KMS-11 (cell line): Measurements from ENCODE around the gene KRT6A.

Experiments
- H2AFZ ChIP-seq: fragments of 200-600 bp; sonication (generic); 2 replicates; pipeline ENCODE4 v1.6.1; 2016; ENCODE audit warnings: antibody characterized with exemption, mixed run types, low read depth
- H3K27ac ChIP-seq: fragments of 200-600 bp; sonication (generic); 2 replicates; pipeline ENCODE4 v1.6.1; 2016; ENCODE audit warnings: mild to moderate bottlenecking, mixed run types
- H3K27me3 ChIP-seq: fragments of 200-600 bp; sonication (generic); 2 replicates; pipeline ENCODE4 v1.6.1; 2017; ENCODE audit warnings: mild to moderate bottlenecking, low read depth, mixed run types, moderate library complexity; ENCODE audit not compliant: insufficient read depth
- H3K36me3 ChIP-seq: fragments of 200-600 bp; sonication (generic); 2 replicates; pipeline ENCODE4 v1.6.1; 2017; ENCODE audit warnings: mild to moderate bottlenecking, mixed run types; ENCODE audit not compliant: insufficient read depth
- H3K4me1 ChIP-seq: fragments of 200-600 bp; sonication (generic); 2 replicates; pipeline ENCODE4 v1.6.1; 2016; ENCODE audit warnings: mild to moderate bottlenecking, low read depth, mixed run types; ENCODE audit not compliant: poor library complexity, severe bottlenecking
- H3K4me2 ChIP-seq: fragments of 200-600 bp; sonication (generic); 2 replicates; pipeline ENCODE4 v1.7.0; 2016; ENCODE audit warnings: mild to moderate bottlenecking, mixed run types
- H3K4me3 ChIP-seq: fragments of 200-600 bp; sonication (generic); IDR thresholded peaks from 2 replicates; pipeline ENCODE4 v1.6.1; 2017; ENCODE audit warnings: low read depth, low read length, mixed read lengths; ENCODE audit not compliant: insufficient read depth
- H3K79me2 ChIP-seq: fragments of 200-600 bp; sonication (generic); 2 replicates; pipeline ENCODE4 v1.6.1; 2016; ENCODE audit warnings: low read depth, mixed run types; ENCODE audit not compliant: insufficient read depth
- H3K9ac ChIP-seq: fragments of 200-600 bp; sonication (generic); 2 replicates; pipeline ENCODE4 v1.6.1; 2016; ENCODE audit warnings: mild to moderate bottlenecking, mixed run types
- H4K20me1 ChIP-seq: fragments of 200-600 bp; sonication (generic); 2 replicates; pipeline ENCODE4 v1.6.1; 2016; ENCODE audit warnings: mild to moderate bottlenecking, mixed run types; ENCODE audit not compliant: insufficient read depth
- TF ChIP-seq, protein P1 (sequence below): fragments of 200-600 bp; sonication (generic); conservative IDR thresholded peaks from 2 replicates; pipeline ENCODE4 v1.6.1; 2017; ENCODE audit warnings: low read depth, mild to moderate bottlenecking, antibody characterized with exemption, low read length, moderate library complexity, mixed read lengths

The KRT6A gene

DNA sequence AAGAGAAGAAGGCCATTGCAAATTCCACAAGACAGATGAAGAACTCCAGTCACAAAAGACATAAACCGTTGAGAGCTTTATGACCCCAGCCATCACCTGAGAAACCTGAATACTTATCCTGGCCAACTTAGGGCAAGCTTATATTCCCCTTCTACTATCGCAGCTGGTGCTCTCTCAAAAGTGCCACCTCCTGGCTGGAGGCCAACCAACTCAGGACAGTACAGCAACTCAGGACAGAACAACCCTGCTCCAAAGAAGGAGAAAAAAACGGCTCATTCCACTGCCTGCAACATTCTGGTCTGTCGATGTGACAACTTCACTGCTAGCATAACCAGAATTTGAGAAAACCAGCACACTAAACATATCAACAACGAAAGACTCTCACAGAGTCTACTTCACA lies 31.4 kb downstream of the KRT6A start:
- Histone ChIP-seq H3K79me2 (no peaks in the 10 kb centered on the region), H3K4me1 (no peaks in the 10 kb centered on the region), H3K9ac (no peak overlapping the region), H3K36me3 (no peaks in the 10 kb centered on the region), H3K27me3 (no peaks in the 10 kb centered on the region), H3K4me3 (no peak overlapping the region), H4K20me1 (no peaks in the 10 kb centered on the region), H3K27ac (no peak overlapping the region), H2AFZ (no peak overlapping the region), H3K4me2 (no peak overlapping the region)
- TF ChIP-seq, protein P1, sequence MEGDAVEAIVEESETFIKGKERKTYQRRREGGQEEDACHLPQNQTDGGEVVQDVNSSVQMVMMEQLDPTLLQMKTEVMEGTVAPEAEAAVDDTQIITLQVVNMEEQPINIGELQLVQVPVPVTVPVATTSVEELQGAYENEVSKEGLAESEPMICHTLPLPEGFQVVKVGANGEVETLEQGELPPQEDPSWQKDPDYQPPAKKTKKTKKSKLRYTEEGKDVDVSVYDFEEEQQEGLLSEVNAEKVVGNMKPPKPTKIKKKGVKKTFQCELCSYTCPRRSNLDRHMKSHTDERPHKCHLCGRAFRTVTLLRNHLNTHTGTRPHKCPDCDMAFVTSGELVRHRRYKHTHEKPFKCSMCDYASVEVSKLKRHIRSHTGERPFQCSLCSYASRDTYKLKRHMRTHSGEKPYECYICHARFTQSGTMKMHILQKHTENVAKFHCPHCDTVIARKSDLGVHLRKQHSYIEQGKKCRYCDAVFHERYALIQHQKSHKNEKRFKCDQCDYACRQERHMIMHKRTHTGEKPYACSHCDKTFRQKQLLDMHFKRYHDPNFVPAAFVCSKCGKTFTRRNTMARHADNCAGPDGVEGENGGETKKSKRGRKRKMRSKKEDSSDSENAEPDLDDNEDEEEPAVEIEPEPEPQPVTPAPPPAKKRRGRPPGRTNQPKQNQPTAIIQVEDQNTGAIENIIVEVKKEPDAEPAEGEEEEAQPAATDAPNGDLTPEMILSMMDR = no peak

DNA sequence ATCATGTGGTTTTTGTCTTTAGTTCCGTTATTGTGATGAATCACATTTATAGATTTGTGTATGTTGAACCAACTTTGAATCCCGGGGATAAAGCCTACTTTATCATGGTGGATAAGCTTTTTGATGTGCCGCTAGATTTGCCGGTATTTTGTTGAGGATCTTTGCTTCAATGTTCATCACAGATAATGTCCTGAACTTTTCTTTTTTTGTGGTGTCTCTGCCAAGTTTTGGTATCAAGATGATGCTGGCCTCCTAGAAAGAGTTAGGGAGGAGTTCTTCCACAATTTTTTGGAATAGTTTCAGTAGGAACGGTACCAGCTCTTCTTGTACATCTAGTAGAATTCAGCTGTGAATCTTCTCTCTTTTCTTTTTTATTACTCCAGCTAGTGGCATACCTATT lies 34.2 kb downstream of the KRT6A start:
- Histone ChIP-seq H3K9ac (no peak overlapping the region), H2AFZ (no peak overlapping the region)

DNA sequence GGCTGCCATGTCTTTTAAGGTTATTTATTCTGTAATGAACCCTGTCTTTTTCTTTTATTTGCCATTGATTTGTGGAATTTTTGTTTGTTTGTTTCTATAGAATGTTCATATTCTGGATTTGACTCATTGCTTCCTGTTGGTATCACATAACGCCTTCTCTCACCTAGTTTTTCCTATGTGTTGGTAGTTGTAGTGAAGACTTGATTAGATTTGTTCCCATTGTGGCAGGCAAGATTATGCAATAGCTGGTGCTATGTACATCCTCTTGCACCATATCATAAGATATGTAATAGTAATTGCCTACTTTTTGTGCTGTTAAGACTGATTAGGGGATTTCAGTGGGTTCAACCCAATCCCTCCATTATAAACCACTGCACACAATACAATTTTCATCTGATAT lies 37.2 kb downstream of the KRT6A start:
- TF ChIP-seq, protein P1 = no peak

More for the DNA sequence above, 34.2 kb downstream of the KRT6A start:
- Histone ChIP-seq H3K4me1 (no peaks in the 10 kb centered on the region), H4K20me1 (no peaks in the 10 kb centered on the region), H3K4me2 (no peak overlapping the region), H3K27me3 (no peaks in the 10 kb centered on the region), H3K36me3 (no peaks in the 10 kb centered on the region), H3K27ac (no peak overlapping the region), H3K79me2 (no peaks in the 10 kb centered on the region), H3K4me3 (no peak overlapping the region)
- TF ChIP-seq, protein P1 = no peak

DNA sequence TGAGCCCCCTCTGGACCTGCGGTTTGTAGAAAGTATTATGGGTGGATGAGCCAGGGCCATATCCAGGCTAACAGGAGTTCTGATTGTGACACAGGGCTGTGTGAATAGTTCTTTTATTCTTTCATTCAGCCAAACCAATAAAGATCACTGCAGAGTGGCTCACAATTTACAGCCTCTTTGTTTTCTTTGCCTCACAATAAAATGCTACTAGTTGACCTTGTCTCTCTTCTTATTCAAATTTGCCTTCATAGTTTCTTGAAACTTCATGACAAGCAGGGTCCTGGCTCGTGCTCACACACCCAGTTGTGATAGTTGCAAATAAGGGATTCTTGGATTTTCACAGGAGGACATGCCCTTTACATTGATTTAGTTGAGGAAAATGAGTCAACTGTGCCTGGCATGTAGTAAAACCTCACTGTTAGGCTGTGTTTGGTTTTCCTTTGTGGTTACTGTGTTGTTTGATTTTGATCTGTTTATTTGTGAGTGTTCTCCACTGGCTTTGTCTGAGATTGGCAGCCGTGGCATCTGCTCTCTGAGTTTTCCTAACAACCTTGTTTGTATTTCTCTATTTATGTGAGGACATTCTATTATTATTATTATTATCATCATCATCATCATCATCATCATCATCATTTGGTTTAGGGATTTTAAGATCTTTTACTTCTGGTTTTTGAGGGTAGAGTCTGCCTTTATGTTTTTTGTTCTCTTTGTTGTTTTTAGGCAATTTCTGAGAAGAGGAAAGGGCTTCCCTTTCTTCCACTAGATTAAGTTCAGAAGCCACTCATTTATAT lies 38.5 kb downstream of the KRT6A start:
- Histone ChIP-seq H4K20me1 (no peaks in the 10 kb centered on the region), H3K4me2 (no peak overlapping the region), H2AFZ (no peak overlapping the region), H3K27ac (no peak overlapping the region), H3K9ac (no peak overlapping the region), H3K27me3 (peaks cover 4% of the 10 kb centered on the region; the same call in 1 of the 2 replicates), H3K4me3 (no peak overlapping the region), H3K79me2 (no peaks in the 10 kb centered on the region), H3K36me3 (no peaks in the 10 kb centered on the region), H3K4me1 (no peaks in the 10 kb centered on the region)
- TF ChIP-seq, protein P1 = no peak

More for the DNA sequence above, 37.2 kb downstream of the KRT6A start:
- Histone ChIP-seq H3K4me1 (no peaks in the 10 kb centered on the region), H3K4me2 (no peak overlapping the region), H3K4me3 (no peak overlapping the region), H3K27ac (no peak overlapping the region), H2AFZ (no peak overlapping the region), H3K79me2 (no peaks in the 10 kb centered on the region), H4K20me1 (no peaks in the 10 kb centered on the region), H3K9ac (no peak overlapping the region), H3K27me3 (0 out of 2 replicates have a peak, but pooled peaks cover 4% of the 10 kb centered on the region), H3K36me3 (no peaks in the 10 kb centered on the region)
